IMR-90 (cell line): ENCODE results near the gene BMP7. TPM values are rescaled to one million over a fixed set of nuclear protein-coding genes. Genes with fewer than 3 reads are reported as not detected.

ENCODE experiments used
- ATAC-seq: fragments of 200-7000 bp; cut with Tn5 transposase; 2 replicates; pipeline ENCODE4 v1.9.1; 2020; ENCODE audit warnings: low read depth, mild to moderate bottlenecking, moderate library complexity
- BruUV-seq: library from RNA; stranded (reverse); fragments of 400-500 nt; replicated peaks from 2 replicates; lab custom pipeline; 2021; lab: Mats Ljungman, UMichigan
- CTCF ChIA-PET: fragments of 300-600 bp; formaldehyde crosslinking; extraction: SDS; loops from one replicate; lab custom pipeline; 2021; ENCODE audit warnings: antibody characterized with exemption; lab: Yijun Ruan, JAX
- POLR2A ChIA-PET: fragments of 300-600 bp; sonication (Branson Sonifier 250); formaldehyde crosslinking; loops from one replicate; lab custom pipeline; 2022; ENCODE audit warnings: antibody characterized with exemption; ENCODE audit not compliant: unreplicated experiment; lab: Charles Lee
- DNase-seq: peaks from one replicate; pipeline ENCODE4 v3.0.0; 2013
- H2AFZ ChIP-seq: replicated peaks from 2 replicates; pipeline ENCODE3; 2013; ENCODE audit warnings: low read length, mild to moderate bottlenecking; ENCODE audit not compliant: poor library complexity
- H2AK5ac ChIP-seq: 2 replicates; pipeline ENCODE4 v1.6.1; 2013; ENCODE audit warnings: low read depth, low read length, inconsistent platforms
- H2AK9ac ChIP-seq: replicated peaks from 2 replicates; pipeline ENCODE3; 2013; ENCODE audit warnings: mild to moderate bottlenecking, low read depth, low read length, moderate library complexity; ENCODE audit not compliant: poor library complexity
- H2BK120ac ChIP-seq: 2 replicates; pipeline ENCODE4 v1.6.1; 2013; ENCODE audit warnings: low read depth, low read length, inconsistent platforms
- H2BK15ac ChIP-seq: 3 replicates; pipeline ENCODE4 v1.6.1; 2013; ENCODE audit warnings: low read depth, low read length, inconsistent platforms
- H2BK20ac ChIP-seq: 2 replicates; pipeline ENCODE4 v1.6.1; 2013; ENCODE audit warnings: low read depth, mild to moderate bottlenecking, inconsistent platforms, low read length, moderate library complexity
- H2BK5ac ChIP-seq: 2 replicates; pipeline ENCODE4 v1.6.1; 2013; ENCODE audit warnings: mild to moderate bottlenecking, low read depth, low read length, inconsistent platforms; ENCODE audit not compliant: poor library complexity, severe bottlenecking
- H3K14ac ChIP-seq: replicated peaks from 2 replicates; pipeline ENCODE4 v1.6.1; 2013; ENCODE audit warnings: low read depth, low read length, inconsistent platforms
- H3K18ac ChIP-seq: 2 replicates; pipeline ENCODE4 v1.6.1; 2013; ENCODE audit warnings: low read depth, low read length, control low read depth
- H3K23ac ChIP-seq: 2 replicates; pipeline ENCODE4 v1.6.1; 2013; ENCODE audit warnings: low read depth, low read length, inconsistent platforms
- H3K27ac ChIP-seq: 2 replicates; pipeline ENCODE4 v1.5.1; 2013; ENCODE audit warnings: mild to moderate bottlenecking, control low read depth, low read length; ENCODE audit not compliant: insufficient read depth
- H3K27me3 ChIP-seq: 2 replicates; pipeline ENCODE4 v1.6.1; 2013; ENCODE audit warnings: low read length; ENCODE audit not compliant: control insufficient read depth, insufficient read depth
- H3K36me3 ChIP-seq: 2 replicates; pipeline ENCODE4 v1.6.1; 2013; ENCODE audit warnings: low read length, mixed read lengths; ENCODE audit not compliant: control insufficient read depth, insufficient read depth
- H3K4ac ChIP-seq: 2 replicates; pipeline ENCODE4 v1.6.1; 2013; ENCODE audit warnings: low read depth, low read length, inconsistent platforms
- H3K4me1 ChIP-seq: 2 replicates; pipeline ENCODE4 v1.6.1; 2013; ENCODE audit warnings: low read length, mixed read lengths; ENCODE audit not compliant: control insufficient read depth, insufficient read depth
- H3K4me2 ChIP-seq: 2 replicates; pipeline ENCODE4 v1.6.1; 2013; ENCODE audit warnings: low read depth, mild to moderate bottlenecking, control low read depth, low read length, moderate library complexity
- H3K4me3 ChIP-seq: 2 replicates; pipeline ENCODE4 v1.5.1; 2013; ENCODE audit warnings: low read depth, mild to moderate bottlenecking, control low read depth, low read length, moderate library complexity; ENCODE audit not compliant: insufficient read depth
- H3K56ac ChIP-seq: 2 replicates; pipeline ENCODE4 v1.6.1; 2013; ENCODE audit warnings: low read length, inconsistent platforms; ENCODE audit not compliant: insufficient read depth; ENCODE audit errors: extremely low read depth
- H3K79me1 ChIP-seq, 2 experiments: 2 replicates each; pipeline ENCODE4 v1.6.1; 2013; ENCODE audit warnings: low read length in 2 of 2, inconsistent platforms in 1 of 2, low read depth in 1 of 2
- H3K9ac ChIP-seq: 2 replicates; pipeline ENCODE4 v1.6.1; 2013; ENCODE audit warnings: low read depth, low read length, control low read depth
- H3K9me1 ChIP-seq: 2 replicates; pipeline ENCODE4 v1.6.1; 2013; ENCODE audit warnings: low read length, inconsistent platforms; ENCODE audit not compliant: insufficient read depth
- H3K9me3 ChIP-seq: 2 replicates; pipeline ENCODE4 v1.6.1; 2013; ENCODE audit warnings: low read length; ENCODE audit not compliant: control insufficient read depth, insufficient read depth
- H4K20me1 ChIP-seq: 2 replicates; pipeline ENCODE4 v1.6.1; 2013; ENCODE audit warnings: low read length, inconsistent platforms; ENCODE audit not compliant: insufficient read depth
- H4K5ac ChIP-seq: 2 replicates; pipeline ENCODE4 v1.6.1; 2013; ENCODE audit warnings: mild to moderate bottlenecking, low read depth, low read length, control low read depth
- H4K8ac ChIP-seq, 2 experiments: 2 replicates each; pipeline ENCODE4 v1.6.1; 2013; ENCODE audit warnings: low read depth in 2 of 2, low read length in 2 of 2, control low read depth in 1 of 2, inconsistent platforms in 1 of 2
- H4K91ac ChIP-seq: 2 replicates; pipeline ENCODE4 v1.6.1; 2013; ENCODE audit warnings: low read depth, low read length, inconsistent platforms; ENCODE audit not compliant: insufficient read depth
- CEBPB ChIP-seq: IDR thresholded peaks from 2 replicates; pipeline ENCODE4 v1.6.1; 2012; ENCODE audit warnings: low read depth, low read length, improper control_type of control experiment
- CHD1 ChIP-seq: IDR thresholded peaks from 2 replicates; pipeline ENCODE4 v1.6.1; 2012; ENCODE audit warnings: low read depth, low read length, improper control_type of control experiment
- MAFK ChIP-seq: IDR thresholded peaks from 2 replicates; pipeline ENCODE4 v1.6.1; 2012; ENCODE audit warnings: low read depth, low read length, improper control_type of control experiment
- POLR2A ChIP-seq: IDR thresholded peaks from 2 replicates; pipeline ENCODE4 v1.6.1; 2012; ENCODE audit warnings: mild to moderate bottlenecking, low read depth, low read length
- RCOR1 ChIP-seq: IDR thresholded peaks from 2 replicates; pipeline ENCODE4 v1.6.1; 2012; ENCODE audit warnings: mild to moderate bottlenecking, low read length, improper control_type of control experiment; ENCODE audit not compliant: insufficient replicate concordance
- WGBS, 2 experiments: methylation state at CpG; one replicate each; pipeline versions ENCODE4 v1.1.5 to v1.1.7; 2013; ENCODE audit warnings: missing lambda C conversion rate in 2 of 2; ENCODE audit not compliant: insufficient read length in 1 of 2; ENCODE audit errors: extremely low coverage in 2 of 2; 5-methylcytosine and 5-hydroxymethylcytosine counted together
- dilution Hi-C: fragments of 300-500 bp; cut with HindIII; formaldehyde crosslinking; loops from one replicate; pipeline ENCODE4 v1.14.3; 2018; ENCODE audit warnings: low sequenced_read_pairs; ENCODE audit not compliant: unreplicated experiment
- in situ Hi-C: fragments of 300-500 bp; cut with MboI; formaldehyde crosslinking; loops from 3 replicates; pipeline ENCODE4 v1.14.3; 2019; ENCODE audit warnings: low sequenced_read_pairs, inconsistent platforms, mixed read lengths
- intact Hi-C: fragments of 100-400 bp; cut with micrococcal nuclease; formaldehyde crosslinking; loops from 2 replicates; pipeline ENCODE4 v1.10.0; 2022
- polyA plus RNA-seq, 3 experiments: library from polyadenylated mRNA; depleted of rRNA; stranded (reverse); fragments of >200 nt; gene quantifications; 2 replicates each; pipeline ENCODE4 v1.2.3, GENCODE V29; 2012; ENCODE audit warnings: low replicate concordance in 1 of 3
- total RNA-seq: library from RNA; depleted of rRNA; stranded (reverse); fragments of >200 nt; gene quantifications from 2 replicates; pipeline ENCODE4 v1.2.3, GENCODE V29; 2012

BMP7 gene
- total and polyA plus RNA-seq, 2 of the 4 experiments (the other 2 are of a cell fraction), result not detected

DNA sequence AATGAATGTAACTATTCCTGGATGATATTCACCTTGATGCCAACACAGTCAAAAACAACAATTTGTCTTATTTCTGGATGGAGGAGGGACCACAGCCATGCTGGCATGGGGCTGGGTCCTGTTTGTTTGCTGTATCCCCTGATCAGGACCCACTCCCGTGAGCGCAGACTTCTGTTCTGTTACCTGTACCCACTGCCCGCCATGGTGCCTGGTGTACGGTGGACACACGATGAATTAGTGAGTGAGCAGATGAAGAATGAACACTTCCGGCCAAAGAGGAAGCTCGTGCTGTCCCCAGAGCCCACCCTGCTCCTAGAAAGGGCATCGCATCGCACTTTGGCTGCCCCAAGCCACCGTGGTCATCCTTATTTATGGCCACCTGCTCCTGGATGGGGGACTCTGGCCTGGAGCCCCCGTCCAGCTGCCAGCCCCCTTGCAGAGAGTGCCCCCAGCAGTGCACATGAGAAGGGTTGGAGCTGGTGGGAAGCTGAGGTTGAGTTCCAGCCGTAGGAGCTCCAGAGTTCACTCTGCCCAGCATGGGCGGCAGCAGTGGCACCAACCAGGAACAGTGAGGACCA, 100.9 kb downstream of the BMP7 start:
- Histone ChIP-seq H3K4ac (no peak overlapping the region), H4K20me1 (no peaks in the 10 kb centered on the region), H3K9me3 (peaks cover 34% of the 10 kb centered on the region), H3K27ac (no peak overlapping the region), H3K23ac (no peak overlapping the region), H3K9ac (no peak overlapping the region), H3K79me1 (no peaks in the 10 kb centered on the region), H4K8ac (no peak overlapping the region), H2AK5ac (no peak overlapping the region), H4K5ac (no peak overlapping the region), H2BK15ac (no peak overlapping the region), H3K36me3 (no peaks in the 10 kb centered on the region), H3K4me1 (no peaks in the 10 kb centered on the region), H3K4me2 (no peak overlapping the region), H3K56ac (no peak overlapping the region), H4K91ac (no peak overlapping the region), H3K18ac (no peak overlapping the region), H2BK120ac (no peak overlapping the region), H3K4me3 (no peak overlapping the region), H2AFZ (no peak overlapping the region), H3K27me3 (no peaks in the 10 kb centered on the region), H2BK20ac (no peak overlapping the region), H2BK5ac (no peak overlapping the region), H2AK9ac (no peak overlapping the region), H3K9me1 (no peaks in the 10 kb centered on the region), H3K14ac (no peak overlapping the region)
- ChIA-PET CTCF (no interaction called here), POLR2A (no interaction called here)
- in situ Hi-C loops, result no loop called here
- dilution Hi-C loops, result no loop called here
- TF ChIP-seq CHD1, result no peak
- TF ChIP-seq CEBPB, result no peak
- TF ChIP-seq MAFK, result no peak
- no peak for TF ChIP-seq POLR2A
- no peak for TF ChIP-seq RCOR1
- BruUV-seq, result no TSS peak
- ATAC-seq (no peak), DNase-seq (no peak)
- intact Hi-C loops, result no loop called here
- 89% methylated on average over 3 of the region's 13 CpGs; no CpG with 5 or more reads in 1 of the 2 experiments for WGBS, 2 experiments
